Measurements from ENCODE around the gene RTN4R.

Gene RTN4R

DNA sequence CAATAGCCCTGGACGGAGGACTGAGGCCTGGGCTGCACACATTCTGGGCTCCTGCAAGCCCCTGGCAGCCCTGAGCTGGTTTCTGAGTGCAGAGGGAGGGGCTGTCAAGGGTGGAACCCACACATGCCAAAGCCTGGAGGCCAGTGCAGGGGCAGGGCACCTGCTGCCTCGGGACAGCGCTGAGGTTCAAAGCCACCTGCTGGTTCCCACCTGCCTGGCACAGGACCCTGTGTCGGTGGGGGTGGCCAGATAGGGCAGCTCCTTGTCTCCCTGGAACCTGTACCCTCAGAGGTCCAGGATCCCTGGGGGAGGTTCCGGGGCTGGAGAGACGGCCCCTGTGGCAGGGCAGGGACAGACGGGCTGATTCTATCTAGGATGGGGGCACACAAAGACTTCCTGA is 40.8 kb downstream of the RTN4R start:
- TF ChIP-seq SIN3A (IDR thresholded peaks at IDR 0.05; ENCODE audit: borderline replicate concordance, insufficient read depth, low read length), result no peak
- TF ChIP-seq FOXP2 (optimal IDR thresholded peaks at IDR 0.05; ENCODE audit: borderline replicate concordance, extremely low read depth, extremely low read length, insufficient read depth), result no peak

DNA sequence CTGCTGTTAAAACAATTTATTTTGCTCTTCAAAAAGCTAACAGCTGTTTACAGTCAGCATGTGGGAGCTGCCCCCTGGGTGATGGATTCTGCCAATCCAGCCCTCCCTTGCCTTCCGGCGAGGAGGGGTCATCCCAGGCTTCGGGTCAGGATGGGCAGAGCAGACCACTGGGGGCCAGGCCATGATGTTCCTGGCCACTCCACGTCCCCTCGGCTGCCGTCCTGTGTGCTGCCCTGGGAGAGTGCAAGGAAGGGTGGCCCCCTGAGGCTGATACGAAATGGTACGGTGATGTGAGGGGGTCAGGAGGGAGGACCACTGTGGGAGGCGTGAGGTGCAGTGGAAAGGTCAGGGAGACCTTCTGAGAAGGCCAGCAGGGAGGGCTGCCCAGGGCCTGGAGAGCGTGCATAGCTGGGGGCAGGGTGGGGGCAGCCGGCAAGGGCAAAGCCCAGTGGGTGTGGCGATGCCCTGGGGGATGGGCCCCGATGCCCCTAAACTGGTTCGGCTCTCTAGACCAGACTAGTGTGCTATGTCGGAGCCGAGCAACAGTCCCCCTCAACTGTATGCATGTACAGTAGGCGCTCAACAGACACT is 41.3 kb downstream of the RTN4R start:
- no peak for TF ChIP-seq TAF1 (IDR thresholded peaks at IDR 0.05; ENCODE audit: borderline replicate concordance, insufficient read depth, low read length)

DNA sequence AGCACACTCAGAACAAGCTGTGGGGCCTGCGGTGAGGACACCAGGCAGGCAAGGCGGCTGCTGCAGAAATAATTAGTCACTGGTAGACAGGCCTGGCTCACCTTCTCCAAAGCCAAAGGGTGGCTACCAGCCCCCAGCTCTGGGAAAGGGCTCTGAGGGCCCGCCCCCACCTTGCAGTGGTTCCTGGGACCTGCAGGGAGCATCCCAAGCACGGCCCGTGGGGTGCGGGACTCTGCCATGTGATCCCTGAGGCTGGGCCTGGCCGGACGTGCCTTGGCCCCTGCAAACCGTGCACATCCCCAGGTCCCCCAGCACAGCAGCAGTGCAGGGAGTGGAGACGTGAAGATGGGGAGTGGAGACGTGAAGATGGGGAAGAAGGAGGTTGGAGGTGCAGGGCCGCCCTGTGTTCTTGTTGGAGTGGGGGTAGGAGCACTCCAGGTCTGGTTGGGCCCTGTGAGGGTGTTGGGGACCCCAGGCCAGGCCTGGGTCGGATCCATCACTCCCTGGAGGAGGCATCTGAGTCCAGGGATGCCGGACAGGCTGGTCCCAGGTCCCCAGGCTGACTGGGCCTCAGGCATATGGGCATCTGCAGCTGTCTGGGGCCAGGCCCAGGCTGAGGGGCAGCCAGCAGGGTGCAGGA is 41.9 kb downstream of the RTN4R start:
- TF ChIP-seq POLR2AphosphoS5 (IDR thresholded peaks at IDR 0.05; ENCODE audit: low read depth, low read length) (no peak), TAF1 (IDR thresholded peaks at IDR 0.05; ENCODE audit: borderline replicate concordance, insufficient read depth, low read length) (no peak)
- TF ChIP-seq, protein P1, sequence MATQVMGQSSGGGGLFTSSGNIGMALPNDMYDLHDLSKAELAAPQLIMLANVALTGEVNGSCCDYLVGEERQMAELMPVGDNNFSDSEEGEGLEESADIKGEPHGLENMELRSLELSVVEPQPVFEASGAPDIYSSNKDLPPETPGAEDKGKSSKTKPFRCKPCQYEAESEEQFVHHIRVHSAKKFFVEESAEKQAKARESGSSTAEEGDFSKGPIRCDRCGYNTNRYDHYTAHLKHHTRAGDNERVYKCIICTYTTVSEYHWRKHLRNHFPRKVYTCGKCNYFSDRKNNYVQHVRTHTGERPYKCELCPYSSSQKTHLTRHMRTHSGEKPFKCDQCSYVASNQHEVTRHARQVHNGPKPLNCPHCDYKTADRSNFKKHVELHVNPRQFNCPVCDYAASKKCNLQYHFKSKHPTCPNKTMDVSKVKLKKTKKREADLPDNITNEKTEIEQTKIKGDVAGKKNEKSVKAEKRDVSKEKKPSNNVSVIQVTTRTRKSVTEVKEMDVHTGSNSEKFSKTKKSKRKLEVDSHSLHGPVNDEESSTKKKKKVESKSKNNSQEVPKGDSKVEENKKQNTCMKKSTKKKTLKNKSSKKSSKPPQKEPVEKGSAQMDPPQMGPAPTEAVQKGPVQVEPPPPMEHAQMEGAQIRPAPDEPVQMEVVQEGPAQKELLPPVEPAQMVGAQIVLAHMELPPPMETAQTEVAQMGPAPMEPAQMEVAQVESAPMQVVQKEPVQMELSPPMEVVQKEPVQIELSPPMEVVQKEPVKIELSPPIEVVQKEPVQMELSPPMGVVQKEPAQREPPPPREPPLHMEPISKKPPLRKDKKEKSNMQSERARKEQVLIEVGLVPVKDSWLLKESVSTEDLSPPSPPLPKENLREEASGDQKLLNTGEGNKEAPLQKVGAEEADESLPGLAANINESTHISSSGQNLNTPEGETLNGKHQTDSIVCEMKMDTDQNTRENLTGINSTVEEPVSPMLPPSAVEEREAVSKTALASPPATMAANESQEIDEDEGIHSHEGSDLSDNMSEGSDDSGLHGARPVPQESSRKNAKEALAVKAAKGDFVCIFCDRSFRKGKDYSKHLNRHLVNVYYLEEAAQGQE (IDR thresholded peaks at IDR 0.05; ENCODE audit: insufficient read depth in 1 of 2, low read depth in 2 of 2, low read length in 2 of 2), result no peak

DNA sequence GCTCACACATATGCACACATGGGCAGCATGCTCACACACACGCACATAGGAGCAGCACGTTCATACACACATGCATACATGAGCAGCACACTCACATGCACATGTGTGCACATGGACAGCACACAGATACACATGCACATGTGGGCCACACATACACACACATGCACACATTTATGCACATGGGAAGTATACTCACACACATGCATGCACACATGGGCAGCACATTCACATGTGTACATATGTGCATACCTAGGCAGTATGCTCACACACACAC is 42.5 kb downstream of the RTN4R start:
- no peak for TF ChIP-seq SIN3A (IDR thresholded peaks at IDR 0.05; ENCODE audit: borderline replicate concordance, insufficient read depth, low read length)
- TF ChIP-seq POLR2AphosphoS5 (IDR thresholded peaks at IDR 0.05; ENCODE audit: low read depth, low read length), result no peak

DNA sequence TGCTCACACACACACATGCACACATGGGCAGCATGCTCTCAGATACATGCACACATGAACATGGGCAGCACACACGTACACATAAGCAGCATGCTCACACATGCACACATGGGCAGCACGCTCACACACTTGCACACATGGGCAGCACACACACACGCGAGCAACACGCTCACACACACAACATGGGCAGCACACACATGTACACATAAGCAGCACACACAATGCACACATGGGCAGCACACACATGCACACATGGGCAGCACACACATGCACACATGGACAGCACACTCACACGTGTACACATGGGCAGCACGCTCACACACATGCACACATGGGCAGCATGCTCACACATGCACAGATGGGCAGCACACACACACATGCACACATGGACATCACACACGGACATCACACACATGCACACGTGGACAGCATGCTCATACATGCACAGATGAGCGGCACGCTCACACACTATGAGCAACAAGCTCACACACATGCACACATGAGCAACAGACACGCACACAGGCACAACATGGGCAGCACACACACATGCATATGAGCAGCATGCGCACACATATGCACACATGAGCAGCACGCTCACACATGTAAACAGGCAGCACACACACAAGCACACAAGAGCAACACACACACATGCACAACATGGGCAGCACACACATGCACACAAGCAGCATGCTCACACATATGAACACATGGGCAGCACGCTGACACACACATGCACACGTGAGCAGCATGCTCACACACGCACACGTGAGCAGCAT is 43.0 kb downstream of the RTN4R start:
- no peak for TF ChIP-seq FOXP2 (optimal IDR thresholded peaks at IDR 0.05; ENCODE audit: borderline replicate concordance, extremely low read depth, extremely low read length, insufficient read depth)
- no peak for TF ChIP-seq SIN3A (IDR thresholded peaks at IDR 0.05; ENCODE audit: borderline replicate concordance, insufficient read depth, low read length)
- TF ChIP-seq POLR2AphosphoS5 (IDR thresholded peaks at IDR 0.05; ENCODE audit: low read depth, low read length), result no peak
- TF ChIP-seq TAF1 (IDR thresholded peaks at IDR 0.05; ENCODE audit: borderline replicate concordance, insufficient read depth, low read length), result no peak
- TF ChIP-seq, protein P1 (IDR thresholded peaks at IDR 0.05; ENCODE audit: insufficient read depth in 1 of 2, low read depth in 2 of 2, low read length in 2 of 2), result no peak

DNA sequence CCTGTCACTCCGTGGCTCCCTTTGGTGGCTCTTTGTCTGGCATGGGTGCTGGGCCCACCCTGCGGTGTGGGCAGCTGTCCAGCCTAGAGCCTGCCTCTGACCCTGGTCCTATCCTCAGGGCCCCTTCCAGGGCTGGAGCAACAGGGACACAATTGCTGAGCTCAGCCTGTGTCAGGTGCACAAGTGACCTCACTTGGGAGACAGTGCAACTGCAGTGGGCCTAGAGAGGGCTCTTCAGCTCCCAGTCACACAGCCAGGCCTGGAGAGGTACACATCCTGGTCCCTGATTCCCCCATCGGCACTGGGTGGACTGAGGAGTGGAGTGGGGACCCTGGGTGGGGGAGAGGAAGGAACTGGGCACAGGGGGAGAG is 43.9 kb downstream of the RTN4R start:
- no peak for TF ChIP-seq TAF1 (IDR thresholded peaks at IDR 0.05; ENCODE audit: borderline replicate concordance, insufficient read depth, low read length)
- TF ChIP-seq SIN3A (IDR thresholded peaks at IDR 0.05; ENCODE audit: borderline replicate concordance, insufficient read depth, low read length), result no peak
- TF ChIP-seq FOXP2 (optimal IDR thresholded peaks at IDR 0.05; ENCODE audit: borderline replicate concordance, extremely low read depth, extremely low read length, insufficient read depth), result no peak
- TF ChIP-seq, protein P1 (IDR thresholded peaks at IDR 0.05; ENCODE audit: insufficient read depth in 1 of 2, low read depth in 2 of 2, low read length in 2 of 2), result no peak
- TF ChIP-seq POLR2AphosphoS5 (IDR thresholded peaks at IDR 0.05; ENCODE audit: low read depth, low read length), result no peak

Measured in PFSK-1 (cell line).